ENCODE data around the gene CCDC40. TPM values are rescaled to one million over a fixed set of nuclear protein-coding genes. Genes with fewer than 3 reads are reported as not detected.

The CCDC40 gene
- total RNA-seq, 1 experiment from 2014 or later: 14.2 TPM

DNA sequence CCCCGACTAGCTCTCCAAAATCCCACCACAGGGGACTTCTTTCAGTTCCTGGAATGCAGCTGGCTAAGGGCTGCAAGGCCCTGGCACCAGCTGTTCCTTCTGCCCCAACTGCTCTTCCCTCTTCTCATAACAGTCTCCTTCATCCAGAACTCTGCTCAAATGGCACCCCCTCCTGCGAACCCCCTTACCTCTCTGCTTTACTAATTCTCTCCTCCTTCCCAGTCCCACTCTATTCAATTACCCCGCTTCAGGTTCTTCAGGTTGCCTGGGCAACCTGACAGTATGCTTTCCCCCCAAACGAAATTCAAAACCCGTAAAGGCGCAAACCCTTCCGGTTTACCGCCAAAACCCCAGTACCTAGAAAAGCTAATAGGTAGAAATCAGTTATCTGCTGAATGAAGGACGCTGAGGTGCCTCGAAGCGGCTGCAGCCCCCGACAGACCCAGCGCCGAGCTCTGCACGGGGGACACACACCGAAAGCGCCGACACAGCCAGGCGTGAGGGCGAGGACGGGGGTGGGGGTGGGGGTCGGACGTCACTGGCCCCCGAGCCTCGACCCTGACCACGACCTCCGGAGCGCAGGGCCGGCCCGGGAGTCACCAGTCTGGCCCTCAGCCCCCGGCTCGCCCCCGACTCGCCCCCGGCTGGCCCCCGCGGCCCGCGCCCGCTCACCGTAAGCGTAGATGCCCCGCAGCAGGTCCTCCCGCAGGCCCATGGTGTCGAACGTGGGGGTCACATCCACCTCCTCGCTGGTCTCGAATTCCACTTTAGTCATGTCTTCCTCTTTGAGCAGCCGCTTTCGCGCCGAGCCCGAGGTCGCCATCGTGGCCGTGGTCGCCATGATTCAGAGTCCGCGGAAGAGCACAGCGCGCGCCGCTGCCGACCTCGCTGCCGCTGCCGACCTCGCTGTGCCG, 109.9 kb downstream of the CCDC40 start:
- DNase-seq: no peak
- Histone ChIP-seq H4K20me1 (ENCODE audit: insufficient read depth) (peaks cover 40% of the 10 kb centered on the region), H3F3A (ENCODE audit: insufficient read depth, low read depth) (peaks cover 2% of the 10 kb centered on the region; the same call in 1 of the 2 replicates), H3K4me1 (replicated peaks; ENCODE audit: insufficient read depth) (peaks cover 21% of the 10 kb centered on the region; the same call in 1 of the 2 replicates), H3K27ac (0 out of 2 replicates have a peak overlapping the region, but pooled peaks have one; percentile 25), H3K9me3 (ENCODE audit: insufficient read depth, low read depth) (no peaks in the 10 kb centered on the region), H2AFZ (peak overlapping the region; percentile 74), H3K4me3 (peak overlapping the region; percentile 88), H3K4me2 (peak overlapping the region; percentile 86), H3K27me3 (ENCODE audit: insufficient read depth, low read depth) (no peaks in the 10 kb centered on the region), H3K9me2 (ENCODE audit: insufficient read depth) (no peaks in the 10 kb centered on the region), H3K36me3 (ENCODE audit: low read depth) (peaks cover 3% of the 10 kb centered on the region; the same call in 1 of the 2 replicates), H3K79me2 (ENCODE audit: low read depth) (peaks cover 58% of the 10 kb centered on the region)
- POLR2A ChIA-PET (ENCODE audit: unreplicated experiment): interaction anchor here (0.7 kb wide), 2 partner anchors 22 to 579 kb away, joined by 7 to 16 read pairs; no protein-coding TSS in a partner anchor
- intact Hi-C loops (cut with micrococcal nuclease; ENCODE audit: unreplicated experiment): loop anchor here (1.0 to 5.0 kb wide), 3 partner anchors 44 to 106 kb away; partner anchors contain the start of gene GAA
- BruUV-seq (replicated peaks): no TSS peak
- TF ChIP-seq EZH2 (IDR thresholded peaks at IDR 0.05; ENCODE audit: low read depth): no peak
- TF ChIP-seq CTCF (conservative IDR thresholded peaks at IDR 0.05): no peak; the same call in 1 of the 2 replicates
- CTCF ChIA-PET: interaction anchor here (0.7 to 1.2 kb wide), 3 partner anchors 22 to 107 kb away, joined by 3 to 4 read pairs (median 4); no protein-coding TSS in a partner anchor

GRCh38 chr17:80147035-80147822, 110.8 kb downstream of the CCDC40 start, which contains the start of gene EIF4A3:
Gene EIF4A3, minus strand, starts transcription at chr17:80147128. Its CDS starts 167 bp downstream, at chr17:80146961.
- peaks cover 6% of the 10 kb centered on the region; the same call in 1 of the 2 replicates for H3F3A ChIP-seq (ENCODE audit: insufficient read depth, low read depth)
- H3K27me3 ChIP-seq (ENCODE audit: insufficient read depth, low read depth): no peaks in the 10 kb centered on the region
- BruUV-seq (replicated peaks): TSS peak; percentile 55
- H3K9me2 ChIP-seq (ENCODE audit: insufficient read depth): no peaks in the 10 kb centered on the region
- TF ChIP-seq EZH2 (IDR thresholded peaks at IDR 0.05; ENCODE audit: low read depth) (no peak), CTCF (conservative IDR thresholded peaks at IDR 0.05) (no peak)
- intact Hi-C loops (cut with micrococcal nuclease; ENCODE audit: unreplicated experiment): loop anchor here (1.0 to 5.0 kb wide), 3 partner anchors 45 to 105 kb away; partner anchors contain the start of gene GAA
- peak within 1 kb of the TSS; percentile 88 for H3K4me3 ChIP-seq
- no peaks in the 10 kb centered on the region for H3K9me3 ChIP-seq (ENCODE audit: insufficient read depth, low read depth)
- peak; percentile 91 to 97 for DNase-seq
- POLR2A ChIA-PET (ENCODE audit: unreplicated experiment): interaction anchor here (0.6 kb wide), 1 partner anchor 37 kb away, joined by 7 read pairs; no protein-coding TSS in a partner anchor
- H2AFZ ChIP-seq: peak within 1 kb of the TSS; percentile 87
- H3K79me2 ChIP-seq (ENCODE audit: low read depth): peaks cover 58% of the 10 kb centered on the region
- H3K4me1 ChIP-seq (replicated peaks; ENCODE audit: insufficient read depth): peaks cover 30% of the 10 kb centered on the region
- peak within 1 kb of the TSS; percentile 55 for H3K27ac ChIP-seq
- no peaks in the 10 kb centered on the region for H3K36me3 ChIP-seq (ENCODE audit: low read depth)
- H3K4me2 ChIP-seq: peak within 1 kb of the TSS; percentile 86
- peaks cover 35% of the 10 kb centered on the region for H4K20me1 ChIP-seq (ENCODE audit: insufficient read depth)
- CTCF ChIA-PET: no interaction called here

Small RNA genes within 50 kb of the gene (microRNA-seq; reads per million reads assigned to microRNA genes)
- not detected for gene MIR1268B (ENCODE audit: borderline number of aligned reads, borderline replicate concordance)

Other genes with a start within 250 kb of the CCDC40 start
- 14.2 and 15.5 TPM in 2 replicates for gene CBX8, start 239.6 kb upstream of the CCDC40 start, total RNA-seq (2021)
- gene CBX4, start 197.2 kb upstream of the CCDC40 start, total RNA-seq (2021): 32.0 and 33.1 TPM in 2 replicates
- gene TBC1D16, start 770 bp upstream of the CCDC40 start, total RNA-seq (2021): 41.7 and 44.1 TPM in 2 replicates
- gene GAA, start 64.9 kb downstream of the CCDC40 start, total RNA-seq (2021): 86.9 and 126 TPM in 2 replicates
- gene EIF4A3, start 110.5 kb downstream of the CCDC40 start, total RNA-seq (2021): 114 and 125 TPM in 2 replicates
- 15.7 and 16.5 TPM in 2 replicates for gene CARD14, start 133.4 kb downstream of the CCDC40 start, total RNA-seq (2021)
- 28.4 and 45.4 TPM in 2 replicates for gene SGSH, start 183.7 kb downstream of the CCDC40 start, total RNA-seq (2021)
- gene SLC26A11, start 183.8 kb downstream of the CCDC40 start, total RNA-seq (2021): 12.4 and 14.1 TPM in 2 replicates
- gene RNF213, start 224.2 kb downstream of the CCDC40 start, total RNA-seq (2021): 179 and 207 TPM in 2 replicates